ENCODE data around the gene PPP3R1.

Gene PPP3R1

DNA sequence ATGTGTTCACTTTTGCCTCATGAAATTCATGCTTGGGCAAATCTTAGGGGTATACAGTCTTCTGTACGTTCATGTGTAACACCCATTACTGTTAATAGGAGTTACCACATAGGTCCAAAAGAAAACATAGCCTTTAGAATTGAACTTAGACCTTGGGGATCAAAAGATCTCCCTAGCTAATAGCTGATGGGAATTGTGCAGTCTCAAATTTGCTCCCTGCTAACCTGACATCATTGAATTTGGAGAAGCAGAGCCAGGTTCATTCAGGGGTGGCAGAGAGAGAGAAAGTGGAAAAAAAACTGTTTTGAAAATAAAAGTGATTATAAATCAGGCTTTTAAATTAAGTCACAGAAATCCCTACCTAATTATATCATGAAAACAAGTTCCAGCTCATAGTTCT lies 28.0 kb upstream of the PPP3R1 start:
- TF ChIP-seq, protein P1, sequence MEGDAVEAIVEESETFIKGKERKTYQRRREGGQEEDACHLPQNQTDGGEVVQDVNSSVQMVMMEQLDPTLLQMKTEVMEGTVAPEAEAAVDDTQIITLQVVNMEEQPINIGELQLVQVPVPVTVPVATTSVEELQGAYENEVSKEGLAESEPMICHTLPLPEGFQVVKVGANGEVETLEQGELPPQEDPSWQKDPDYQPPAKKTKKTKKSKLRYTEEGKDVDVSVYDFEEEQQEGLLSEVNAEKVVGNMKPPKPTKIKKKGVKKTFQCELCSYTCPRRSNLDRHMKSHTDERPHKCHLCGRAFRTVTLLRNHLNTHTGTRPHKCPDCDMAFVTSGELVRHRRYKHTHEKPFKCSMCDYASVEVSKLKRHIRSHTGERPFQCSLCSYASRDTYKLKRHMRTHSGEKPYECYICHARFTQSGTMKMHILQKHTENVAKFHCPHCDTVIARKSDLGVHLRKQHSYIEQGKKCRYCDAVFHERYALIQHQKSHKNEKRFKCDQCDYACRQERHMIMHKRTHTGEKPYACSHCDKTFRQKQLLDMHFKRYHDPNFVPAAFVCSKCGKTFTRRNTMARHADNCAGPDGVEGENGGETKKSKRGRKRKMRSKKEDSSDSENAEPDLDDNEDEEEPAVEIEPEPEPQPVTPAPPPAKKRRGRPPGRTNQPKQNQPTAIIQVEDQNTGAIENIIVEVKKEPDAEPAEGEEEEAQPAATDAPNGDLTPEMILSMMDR (conservative IDR thresholded peaks at IDR 0.05), result no peak
- peak overlapping the region; percentile 76 for H3K27ac ChIP-seq

DNA sequence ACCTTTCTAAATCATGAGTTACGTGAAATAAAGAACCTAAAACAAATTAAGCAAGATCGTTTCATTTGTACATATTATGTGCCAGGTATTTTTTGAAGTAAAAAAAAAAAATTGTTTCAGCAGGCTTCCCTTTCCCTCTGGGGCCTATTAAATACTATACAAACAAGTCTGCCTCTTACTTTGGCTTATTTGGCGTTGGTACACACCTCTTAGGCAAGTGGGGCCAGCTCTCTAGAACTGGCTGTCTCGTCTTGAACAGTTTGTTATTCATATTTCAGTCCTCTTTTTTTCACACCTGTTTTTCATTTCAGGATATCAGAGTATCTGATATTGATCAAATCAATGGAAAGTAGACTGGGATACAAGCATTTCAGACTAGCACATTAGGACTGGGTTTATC lies 27.4 kb upstream of the PPP3R1 start:
- TF ChIP-seq, protein P1 (conservative IDR thresholded peaks at IDR 0.05), result no peak
- H3K27ac ChIP-seq, result peak overlapping the region; percentile 76

DNA sequence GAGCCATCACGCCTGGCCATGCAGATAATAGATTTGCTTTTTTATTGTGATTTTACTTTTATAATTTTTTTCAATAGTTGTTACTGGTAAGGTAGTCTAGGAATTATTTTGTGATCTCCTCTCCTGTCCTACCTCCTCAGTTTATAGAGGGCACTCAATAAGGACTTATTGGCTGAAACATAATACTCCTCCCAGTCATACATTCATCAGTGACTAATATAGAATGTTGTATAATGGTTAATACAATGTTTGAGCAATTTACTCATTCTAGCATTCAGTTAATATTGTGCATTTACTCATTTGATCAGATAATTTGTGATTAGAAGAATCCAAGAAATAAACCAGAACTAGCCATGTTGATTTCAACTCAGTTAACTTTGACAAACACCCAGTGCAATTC lies 25.8 kb upstream of the PPP3R1 start:
- TF ChIP-seq, protein P1 (conservative IDR thresholded peaks at IDR 0.05), result no peak
- peak overlapping the region; percentile 76 for H3K27ac ChIP-seq

DNA sequence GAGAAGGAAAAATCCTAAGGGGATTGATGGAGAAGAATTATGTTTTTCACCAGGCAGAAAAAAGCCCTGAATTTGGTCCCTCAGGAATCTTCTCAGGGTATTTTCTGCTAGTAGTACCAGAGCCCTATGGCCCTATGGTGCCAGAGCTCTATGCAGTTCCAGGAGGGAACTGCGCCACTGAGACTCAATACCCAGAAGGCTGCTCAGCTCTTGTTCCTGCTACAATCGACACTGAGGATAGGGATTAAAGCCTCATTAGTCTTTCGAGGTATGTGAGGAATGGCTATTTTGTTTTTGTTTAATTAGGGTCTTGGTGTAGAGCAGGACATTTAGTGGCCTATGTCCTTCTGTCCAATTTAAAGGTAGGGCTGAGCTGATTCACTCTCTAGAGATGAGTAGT lies 21.7 kb upstream of the PPP3R1 start:
- no peak overlapping the region for H3K27ac ChIP-seq
- TF ChIP-seq, protein P1 (conservative IDR thresholded peaks at IDR 0.05), result no peak

DNA sequence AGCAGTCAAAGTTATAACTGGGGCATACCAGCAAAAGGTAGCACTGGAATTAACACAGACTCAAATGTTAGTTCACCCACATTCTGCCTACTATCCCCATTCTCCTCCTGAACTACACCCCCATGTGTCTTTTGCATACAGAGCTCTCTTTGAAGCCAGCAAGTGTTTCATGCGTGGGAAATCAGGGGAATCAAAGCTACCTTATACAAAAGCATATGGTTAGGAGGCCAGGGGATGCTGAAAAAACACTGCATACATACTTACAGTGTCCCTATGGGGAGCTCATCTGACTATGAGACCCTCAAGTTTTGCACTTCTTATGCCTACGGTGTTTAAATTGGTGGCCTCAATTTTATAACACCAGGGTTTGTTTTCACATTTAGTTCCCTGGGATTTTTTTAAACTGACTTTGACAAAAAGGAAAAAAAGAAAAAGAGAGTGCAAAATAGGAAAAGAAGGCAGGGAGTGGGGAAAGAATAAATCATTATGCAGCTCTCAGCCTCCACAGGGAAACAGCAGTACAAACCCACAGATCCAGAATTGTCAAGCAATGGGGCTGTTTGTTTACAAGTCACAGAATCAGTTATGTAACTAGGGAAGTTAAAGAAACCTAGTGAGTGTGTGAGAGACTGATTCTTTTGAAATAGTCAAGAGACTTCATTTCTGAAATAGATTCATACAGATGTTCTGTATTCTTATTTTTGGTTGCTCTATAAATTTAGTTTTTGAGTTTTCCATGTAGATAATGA lies 20.1 kb upstream of the PPP3R1 start:
- no peak overlapping the region for H3K27ac ChIP-seq
- TF ChIP-seq, protein P1 (conservative IDR thresholded peaks at IDR 0.05), result no peak

DNA sequence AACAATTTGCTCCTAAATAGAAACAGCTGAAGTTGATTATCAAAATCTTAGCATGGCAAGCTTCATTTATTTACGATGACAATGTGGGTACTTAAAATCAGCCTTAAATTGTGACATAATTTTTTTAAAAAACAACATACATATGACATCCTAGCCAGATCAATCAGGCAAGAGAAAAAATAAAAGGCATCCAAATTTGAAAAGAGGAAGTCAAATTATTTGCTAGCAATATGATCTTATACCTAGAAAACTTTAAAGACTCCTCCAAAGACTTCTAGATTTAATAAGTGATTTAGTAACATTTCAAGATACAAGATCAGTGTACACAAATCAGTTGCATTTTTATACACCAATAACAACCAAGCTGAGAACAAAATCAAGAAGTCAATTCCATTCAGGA lies 14.3 kb upstream of the PPP3R1 start:
- no peak overlapping the region for H3K27ac ChIP-seq
- TF ChIP-seq, protein P1 (conservative IDR thresholded peaks at IDR 0.05), result no peak

DNA sequence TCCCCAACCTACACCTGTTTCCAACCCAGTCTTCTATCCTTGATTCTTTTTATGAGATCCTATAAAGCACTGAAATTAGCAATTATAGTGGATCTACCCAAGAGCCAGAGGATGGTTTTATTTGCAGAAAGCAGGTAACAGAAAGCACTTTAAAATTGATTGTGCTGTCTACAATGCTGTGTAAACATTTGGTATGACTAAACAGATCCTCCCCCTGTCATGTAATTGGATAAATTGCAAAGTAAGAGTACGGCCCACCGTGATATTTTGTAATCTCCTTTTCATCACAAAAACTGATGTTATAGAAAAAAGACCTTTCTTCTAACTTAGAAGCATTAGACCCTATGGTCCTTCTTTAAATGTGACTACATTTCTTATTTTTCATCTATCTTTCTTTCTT lies 11.3 kb upstream of the PPP3R1 start:
- TF ChIP-seq, protein P1 (conservative IDR thresholded peaks at IDR 0.05), result no peak

More for the DNA sequence above, 11.3 kb upstream of the PPP3R1 start:
- H3K27ac ChIP-seq, result peak overlapping the region; percentile 35

All from VCaP (cell line).